ENCODE results near the gene DOCK7. TPM values are rescaled to one million over a fixed set of nuclear protein-coding genes. Genes with fewer than 3 reads are reported as not detected.

Gene DOCK7
- total and polyA plus RNA-seq, 2 of the 13 experiments (the other 11 are each of a cell fraction or from before 2014, with no cell fraction given) = 45.7 to 67.2 TPM

- no peak for TF ChIP-seq ATRX (CRISPR knock-in tag; IDR thresholded peaks at IDR 0.05; ENCODE audit: borderline replicate concordance)
- TF ChIP-seq SP5 (CRISPR knock-in tag; IDR thresholded peaks at IDR 0.05; ENCODE audit: borderline replicate concordance, low read depth) = peak; percentile 74; the same call in 1 of the 2 replicates
- 0 out of 2 replicates have a peak, but pooled peaks have one; percentile 44 for TF ChIP-seq ZNF761 (CRISPR knock-in tag; conservative IDR thresholded peaks at IDR 0.05)
- TF ChIP-seq THAP11 (CRISPR knock-in tag; IDR thresholded peaks at IDR 0.05) = peak; percentile 82
- TF ChIP-seq HNF4A (CRISPR knock-in tag; IDR thresholded peaks at IDR 0.05) = peak; percentile 97
- no peak for TF ChIP-seq GMEB2 (CRISPR knock-in tag; IDR thresholded peaks at IDR 0.05; ENCODE audit: low read depth)
- peak; percentile 79 for TF ChIP-seq NCOA2 (CRISPR knock-in tag; IDR thresholded peaks at IDR 0.05)
- TF ChIP-seq TFE3 (CRISPR knock-in tag; IDR thresholded peaks at IDR 0.05) = peak; percentile 90
- TF ChIP-seq CHD2 (IDR thresholded peaks at IDR 0.05; ENCODE audit: low read depth, low read length) = peak; percentile 75
- TF ChIP-seq ZNF276 (CRISPR knock-in tag; IDR thresholded peaks at IDR 0.05; ENCODE audit: low read depth) = 0 out of 2 replicates have a peak, but pooled peaks have one; percentile 65
- no peak for TF ChIP-seq NCOA1 (CRISPR knock-in tag; IDR thresholded peaks at IDR 0.05)
- TF ChIP-seq HOXA3 (CRISPR knock-in tag; IDR thresholded peaks at IDR 0.05) = peak; percentile 97
- peak; percentile 64; the same call in 1 of the 2 replicates for TF ChIP-seq MED13 (CRISPR knock-in tag; IDR thresholded peaks at IDR 0.05)
- TF ChIP-seq PCBP1 (IDR thresholded peaks at IDR 0.05; ENCODE audit: borderline replicate concordance, low read depth, low read length) = no peak
- 0 out of 2 replicates have a peak, but pooled peaks have one; percentile 42 for TF ChIP-seq MEIS2 (CRISPR knock-in tag; IDR thresholded peaks at IDR 0.05)
- peak; percentile 12 for TF ChIP-seq ASH2L (IDR thresholded peaks at IDR 0.05; ENCODE audit: insufficient read length, low read depth, low read length)
- TF ChIP-seq KMT2A (CRISPR knock-in tag; IDR thresholded peaks at IDR 0.05) = 0 out of 2 replicates have a peak, but pooled peaks have one; percentile 35
- TF ChIP-seq ZSCAN31 (CRISPR knock-in tag; IDR thresholded peaks at IDR 0.05; ENCODE audit: low read depth) = no peak
- TF ChIP-seq ZSCAN5A (CRISPR knock-in tag; IDR thresholded peaks at IDR 0.05; ENCODE audit: borderline replicate concordance) = peak; percentile 91
- no peak for TF ChIP-seq KLF15 (CRISPR knock-in tag; IDR thresholded peaks at IDR 0.05; ENCODE audit: borderline replicate concordance)
- TF ChIP-seq THRA (CRISPR knock-in tag; IDR thresholded peaks at IDR 0.05; ENCODE audit: borderline replicate concordance) = peak; percentile 87
Observed at GRCh38 chr1:62423580-62424242, 264.5 kb downstream of the DOCK7 start (continued).

Measured in HepG2 (cell line).